Activated effector memory CD4-positive, alpha-beta T cell treated with Interleukin-2 at 50 U/mL for 16 hours (primary cell): ENCODE measurements around the gene CFAP43.
"Not testable (repeated sequence)": the region's sequence is repeated elsewhere in the genome, so short reads cannot be mapped to it uniquely, and the experiment has no call there.

ENCODE experiments used
- DNase-seq: peaks from one replicate; pipeline ENCODE4 v3.0.0-alpha.2; 2020

Gene CFAP43

DNA sequence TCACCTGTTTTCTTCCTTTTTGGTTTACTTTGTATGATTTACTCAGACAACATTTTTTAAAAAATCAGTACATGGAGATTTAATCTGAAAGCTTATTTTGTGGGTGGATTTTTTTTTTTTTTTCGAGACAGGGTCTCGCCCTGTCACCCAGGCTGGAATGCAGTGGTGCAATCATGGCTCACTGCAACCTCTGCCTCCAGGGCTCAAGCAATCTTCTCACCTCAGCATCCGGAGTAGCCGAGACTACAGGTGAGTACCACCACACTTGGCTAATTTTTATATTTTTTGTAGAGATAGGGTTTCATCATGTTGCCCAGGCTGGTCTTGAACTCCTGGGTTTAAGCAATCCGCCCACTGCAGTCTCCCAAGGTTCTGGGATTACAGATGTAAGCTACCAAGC lies 25.1 kb upstream of the CFAP43 start:
- DNase-seq = no peak

DNA sequence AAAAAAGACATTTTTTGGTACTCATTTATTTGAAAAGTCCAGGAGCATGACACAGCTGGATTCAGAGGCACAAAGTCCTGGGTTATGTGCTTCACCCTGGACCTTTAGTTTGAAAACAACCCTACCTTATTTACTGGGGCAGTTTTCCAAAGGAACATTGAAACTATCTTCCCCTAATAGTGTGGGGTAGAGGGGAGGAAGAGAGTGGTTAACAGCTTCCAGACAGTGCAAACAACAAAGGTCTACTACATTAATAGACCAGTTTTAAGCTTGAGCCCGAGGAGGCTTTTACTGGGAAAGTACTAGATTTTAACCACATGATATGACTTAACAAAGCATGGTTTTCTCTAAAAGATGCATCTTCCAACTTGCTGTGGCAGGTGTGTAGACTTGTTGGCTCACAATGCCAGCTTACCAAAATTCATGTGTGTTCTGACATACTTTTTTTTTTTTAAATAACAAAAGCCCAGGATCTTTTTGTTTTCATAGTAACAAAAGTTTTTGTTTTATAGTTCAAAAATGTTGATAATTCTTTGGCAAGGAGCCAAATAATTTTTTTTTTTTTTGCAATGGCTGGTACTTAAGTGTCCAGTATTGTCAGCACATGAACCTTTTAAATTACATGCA lies 24.3 kb upstream of the CFAP43 start:
- no peak for DNase-seq

DNA sequence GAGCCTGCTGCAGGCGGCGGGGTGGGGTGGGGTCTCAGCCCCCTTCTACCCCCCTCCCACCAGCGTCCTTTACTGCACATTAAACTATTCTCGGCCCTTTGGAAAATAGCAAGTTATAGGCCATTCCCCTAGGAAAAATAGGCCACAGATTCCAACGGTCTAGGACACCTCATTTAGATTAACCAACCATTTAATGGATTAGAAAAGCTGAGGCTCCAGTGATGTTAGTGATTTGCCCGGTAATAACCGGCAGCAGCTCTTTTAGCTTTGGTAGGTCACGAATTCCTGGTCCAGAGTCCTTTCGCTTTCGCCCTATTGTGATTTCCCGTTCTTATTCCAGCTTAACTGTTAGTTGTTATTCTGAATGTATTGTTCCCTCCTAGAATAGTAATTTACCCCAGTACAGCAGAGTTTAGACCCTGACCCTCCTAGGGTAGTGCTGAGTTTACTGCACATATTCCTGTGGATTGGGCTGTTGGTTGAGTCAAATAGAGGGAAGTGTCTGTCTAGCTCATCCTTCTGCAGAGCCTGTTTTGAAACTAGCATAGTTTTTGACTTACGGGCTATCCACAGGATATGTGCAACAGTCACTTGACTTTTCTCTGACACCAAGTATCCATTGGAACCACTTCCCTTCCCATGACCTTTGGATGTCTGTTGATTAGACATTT lies 23.3 kb upstream of the CFAP43 start:
- DNase-seq = no peak

DNA sequence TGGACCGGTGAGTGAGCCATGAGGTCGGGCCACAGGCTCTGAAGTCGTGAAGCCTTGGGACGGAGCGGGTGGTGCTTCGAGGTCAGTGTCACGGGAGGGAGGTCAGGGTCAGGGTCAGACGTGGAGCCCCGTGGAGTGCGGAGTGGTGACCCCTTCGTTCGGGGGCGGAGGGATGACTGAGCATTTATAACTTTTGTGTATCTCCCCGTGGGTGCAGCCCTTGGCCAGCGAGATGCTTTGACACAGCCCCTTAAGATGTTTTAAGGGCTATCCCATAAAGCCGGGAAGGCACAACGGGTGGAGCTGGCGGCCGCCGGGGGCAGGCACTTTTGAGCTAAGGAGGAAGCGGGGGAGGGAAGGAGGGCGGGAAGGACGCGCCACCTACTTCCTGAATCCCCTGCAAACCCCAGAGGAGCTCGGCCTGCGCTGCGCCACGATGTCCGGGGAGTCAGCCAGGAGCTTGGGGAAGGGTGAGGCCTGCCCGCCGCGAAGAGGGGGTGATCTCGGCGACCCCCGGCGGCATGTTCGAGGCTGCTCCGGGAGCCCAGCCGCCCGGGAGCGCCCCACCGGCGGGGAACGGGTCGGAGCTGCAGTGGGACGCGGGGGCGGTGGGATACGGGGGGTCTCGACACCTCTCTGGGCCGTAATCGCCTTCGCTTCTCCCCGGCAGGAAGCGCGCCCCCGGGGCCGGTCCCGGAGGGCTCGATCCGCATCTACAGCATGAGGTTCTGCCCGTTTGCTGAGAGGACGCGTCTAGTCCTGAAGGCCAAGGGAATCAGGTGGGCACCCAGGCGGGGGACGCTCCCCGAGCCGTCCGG lies 22.5 kb upstream of the CFAP43 start, which contains the start of gene GSTO1:
Gene GSTO1, plus strand, starts transcription at position 400 of the 818 bp plus-strand sequence. Its CDS starts 37 bp downstream, at position 437.
- peak; percentile 38 for DNase-seq

DNA sequence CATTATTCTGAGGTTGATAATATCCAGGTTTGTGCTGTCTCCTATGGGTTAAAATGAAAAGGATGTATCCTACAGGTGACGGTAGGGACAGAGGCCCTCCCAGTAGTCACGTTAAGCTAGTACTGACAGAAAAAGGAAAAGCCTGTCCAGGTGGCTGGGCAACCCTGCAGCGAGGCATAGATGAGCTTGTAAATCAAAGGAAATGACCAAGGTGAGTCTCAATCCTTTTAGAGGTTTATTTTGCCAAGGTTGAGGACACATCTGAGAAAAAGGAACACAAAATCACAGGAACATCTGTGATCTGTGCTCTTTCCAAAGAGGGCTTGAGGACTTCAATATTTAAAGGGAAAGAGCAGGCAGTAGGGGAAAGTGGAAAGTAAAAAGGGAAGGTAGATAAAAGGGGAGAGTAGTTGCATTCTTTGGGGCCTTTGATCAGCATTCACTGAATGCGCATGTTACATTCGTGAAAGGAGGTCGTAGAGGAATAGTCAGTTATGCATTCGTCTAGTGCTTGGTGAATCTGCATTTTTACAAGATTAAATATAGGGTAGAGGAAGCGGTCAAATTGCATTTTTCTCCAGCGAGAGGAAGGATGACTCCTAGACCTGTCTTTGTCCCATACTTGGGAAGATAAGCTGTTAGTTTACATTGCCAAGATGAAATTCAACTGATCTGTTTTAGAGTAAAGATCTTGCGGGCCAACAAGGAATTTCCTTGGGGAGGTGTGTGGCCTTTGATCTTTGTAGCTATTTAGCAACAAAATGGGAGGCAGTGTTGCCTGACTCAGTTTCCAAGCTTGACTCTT lies 21.6 kb upstream of the CFAP43 start:
- no peak for DNase-seq

DNA sequence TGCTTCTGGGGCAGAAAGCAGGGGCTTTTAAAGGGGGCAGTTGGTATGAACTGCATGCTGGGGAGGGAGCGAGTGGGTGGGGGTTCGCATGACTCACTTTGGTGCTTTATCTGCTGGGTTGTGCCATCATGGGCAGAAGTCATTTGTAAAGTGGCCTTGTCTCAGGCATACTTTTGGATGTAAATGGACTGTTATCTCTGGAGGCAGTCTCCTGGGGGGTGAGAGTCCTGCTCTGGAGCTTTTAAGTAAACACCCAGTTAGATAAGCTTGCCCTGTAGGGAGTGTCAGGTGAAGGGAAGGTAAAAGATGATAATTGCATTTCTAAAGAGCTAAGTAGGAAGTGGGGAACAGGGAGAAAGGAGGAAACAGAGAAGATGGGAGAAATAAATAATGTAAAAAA lies 20.9 kb upstream of the CFAP43 start:
- no peak for DNase-seq

DNA sequence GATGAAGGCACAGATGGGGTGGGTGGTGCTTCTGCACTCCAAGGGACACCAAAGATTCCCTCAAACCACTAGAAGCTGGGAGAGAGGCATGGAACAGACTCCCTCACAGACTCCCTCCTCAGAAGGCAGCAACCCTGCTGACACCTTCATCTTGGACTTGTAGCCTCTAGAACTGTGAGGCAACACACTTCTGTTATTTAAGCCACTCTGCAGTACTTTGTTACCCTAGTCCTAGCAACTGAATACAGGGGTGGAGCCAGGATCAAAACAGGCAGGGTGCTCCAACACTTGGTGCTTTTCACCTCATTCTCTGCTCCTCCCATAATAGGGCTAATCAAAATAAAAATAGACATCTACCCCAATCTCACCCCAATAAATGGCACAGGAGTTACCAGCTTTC lies 20.2 kb upstream of the CFAP43 start:
- no peak for DNase-seq

DNA sequence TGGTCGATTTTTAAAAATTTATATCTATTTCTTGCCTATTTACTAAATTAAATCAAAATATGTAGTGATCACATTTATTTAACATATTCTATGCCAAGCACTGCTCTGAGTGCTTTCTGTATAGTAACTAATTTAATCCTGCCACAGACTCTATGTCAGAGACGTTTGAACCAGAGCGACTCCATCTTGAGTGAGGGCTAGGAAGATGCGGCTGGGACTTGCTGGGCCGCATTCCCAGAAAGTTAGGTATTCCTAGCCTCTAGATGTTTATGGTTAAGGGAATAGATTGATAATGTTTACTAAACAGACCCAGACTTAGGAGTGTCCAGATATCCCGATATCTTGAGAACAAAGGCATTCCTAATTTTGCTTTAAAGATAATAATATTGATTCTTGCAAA lies 19.3 kb upstream of the CFAP43 start:
- no peak for DNase-seq

DNA sequence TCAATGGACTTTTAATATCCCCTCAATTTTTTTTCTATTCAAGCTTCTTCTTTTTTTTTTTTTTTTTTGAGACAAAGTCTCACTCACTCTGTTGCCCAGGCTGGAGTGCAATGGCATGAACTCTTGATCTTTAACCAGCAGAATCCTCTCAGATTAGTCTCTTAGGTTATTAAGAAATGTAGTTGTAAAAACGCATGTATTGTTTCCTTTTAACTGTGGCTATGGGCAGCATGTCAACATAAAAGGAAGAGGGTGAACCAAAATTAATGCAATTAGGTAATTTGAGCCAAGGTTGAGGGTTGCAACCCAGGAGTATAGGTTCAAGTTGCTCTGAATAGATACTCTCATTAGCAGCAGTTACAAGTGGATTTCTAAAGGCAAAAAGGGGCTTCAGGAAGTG lies 18.2 kb upstream of the CFAP43 start:
- DNase-seq = no peak

DNA sequence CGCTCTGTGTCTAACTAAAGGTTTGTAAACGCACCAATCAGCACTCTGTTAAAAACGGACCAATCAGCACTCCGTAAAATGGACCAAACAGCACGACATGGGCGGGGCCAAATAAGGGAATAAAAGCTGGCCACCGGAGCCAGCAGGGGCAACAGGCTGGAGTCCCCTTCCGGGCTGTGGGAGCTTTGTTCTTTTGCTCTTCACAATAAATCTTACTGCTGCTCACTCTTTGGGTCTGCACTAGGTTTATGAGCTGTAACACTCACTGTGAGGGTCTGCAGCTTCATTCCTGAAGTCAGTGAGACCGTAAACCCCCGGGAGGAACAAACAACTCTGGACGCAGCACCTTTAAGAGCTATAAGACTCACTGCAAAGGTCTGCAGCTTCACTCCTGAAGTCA lies 16.8 kb upstream of the CFAP43 start:
- not testable (repeated sequence) for DNase-seq

DNA sequence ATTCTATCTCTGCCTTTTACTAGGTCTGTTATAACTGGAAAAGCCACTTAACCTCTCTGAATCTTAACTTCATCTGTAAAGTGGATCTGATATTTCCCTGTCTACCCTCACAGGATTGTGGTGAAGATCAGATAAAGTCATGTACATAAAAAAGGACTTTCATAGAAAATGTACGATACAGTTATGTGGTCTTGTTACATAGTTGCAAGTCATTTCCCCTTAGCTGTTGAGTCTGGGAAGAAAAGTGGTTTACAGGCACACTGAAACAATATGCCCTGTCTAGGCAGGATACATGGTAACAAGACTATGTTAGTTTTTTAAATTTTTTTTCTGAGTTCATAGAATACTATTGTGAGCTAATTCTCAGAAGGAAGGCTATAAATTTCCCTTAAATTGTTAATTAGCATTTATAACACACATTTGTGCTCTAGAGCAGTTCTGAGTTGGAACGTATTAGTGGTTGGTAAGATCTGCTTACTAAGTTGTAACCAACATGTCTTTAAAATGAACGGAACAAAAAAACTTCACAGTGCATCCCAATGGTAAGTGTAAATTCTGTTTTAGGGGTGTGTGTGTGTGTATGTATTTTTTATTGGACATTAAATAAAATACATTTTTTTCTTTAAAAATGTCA lies 15.5 kb upstream of the CFAP43 start:
- no peak for DNase-seq

DNA sequence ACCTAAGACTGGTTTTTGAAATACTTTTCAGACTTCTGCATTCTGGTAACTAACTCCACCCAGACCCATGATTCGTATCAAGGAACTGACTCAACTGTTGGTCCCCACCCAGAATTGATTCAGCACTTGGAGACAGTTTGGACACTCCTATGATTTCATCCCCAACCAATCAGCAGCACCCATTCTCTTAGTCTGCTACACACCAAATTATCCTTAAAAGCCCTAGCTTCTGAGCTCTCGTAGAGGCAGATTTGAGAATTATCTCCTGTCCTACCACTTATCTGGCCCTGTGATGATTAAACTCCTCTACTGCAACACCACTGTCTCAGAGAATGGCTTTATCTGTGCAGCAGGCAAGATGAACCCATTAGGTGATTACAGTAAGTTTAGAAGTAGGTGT lies 14.8 kb upstream of the CFAP43 start:
- no peak for DNase-seq

DNA sequence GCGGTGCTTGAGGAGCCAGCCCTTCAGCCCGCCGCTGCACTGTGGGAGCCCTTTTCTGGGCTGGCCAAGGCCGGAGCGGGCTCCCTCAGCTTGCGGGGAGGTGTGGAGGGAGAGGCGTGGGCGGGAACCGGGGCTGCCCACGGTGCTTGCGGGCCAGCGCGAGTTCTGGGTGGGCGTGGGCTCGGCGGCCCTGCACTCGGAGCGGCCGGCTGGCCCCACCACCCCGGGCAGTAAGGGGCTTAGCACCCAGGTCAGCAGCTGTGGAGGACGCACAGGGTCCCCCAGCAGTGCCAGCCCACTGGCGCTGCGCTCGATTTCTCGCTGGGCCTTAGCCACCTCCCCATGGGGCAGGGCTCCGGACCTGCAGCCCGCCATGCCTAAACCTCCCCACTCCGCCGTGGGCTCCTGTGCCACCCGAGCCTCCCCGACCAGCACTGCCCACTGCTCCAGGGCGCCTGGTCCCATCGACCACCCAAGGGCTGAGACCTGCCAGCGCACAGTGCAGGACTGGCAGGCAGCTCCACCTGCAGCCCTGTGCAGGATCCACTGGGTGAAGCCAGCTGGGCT lies 13.0 kb upstream of the CFAP43 start:
- DNase-seq = no peak

DNA sequence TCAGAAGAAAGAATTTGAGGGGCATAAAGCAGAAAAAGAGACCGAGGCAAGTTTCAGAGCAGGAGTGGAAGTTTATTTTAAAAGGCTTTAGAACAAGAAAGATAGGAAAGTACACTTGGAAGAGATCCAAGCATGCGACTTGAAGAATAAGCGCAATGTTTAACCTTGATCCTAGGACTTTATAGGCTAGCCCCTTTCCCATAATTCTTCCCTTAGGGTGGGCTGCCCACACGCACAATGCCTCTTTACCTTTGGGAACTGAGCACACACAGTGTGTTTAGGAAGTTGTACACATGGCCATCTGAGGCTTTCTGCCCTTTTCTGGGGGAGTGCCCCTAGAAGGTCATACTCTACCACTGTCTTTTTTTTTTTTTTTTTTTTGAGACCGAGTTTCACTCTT lies 11.3 kb upstream of the CFAP43 start:
- DNase-seq = no peak

DNA sequence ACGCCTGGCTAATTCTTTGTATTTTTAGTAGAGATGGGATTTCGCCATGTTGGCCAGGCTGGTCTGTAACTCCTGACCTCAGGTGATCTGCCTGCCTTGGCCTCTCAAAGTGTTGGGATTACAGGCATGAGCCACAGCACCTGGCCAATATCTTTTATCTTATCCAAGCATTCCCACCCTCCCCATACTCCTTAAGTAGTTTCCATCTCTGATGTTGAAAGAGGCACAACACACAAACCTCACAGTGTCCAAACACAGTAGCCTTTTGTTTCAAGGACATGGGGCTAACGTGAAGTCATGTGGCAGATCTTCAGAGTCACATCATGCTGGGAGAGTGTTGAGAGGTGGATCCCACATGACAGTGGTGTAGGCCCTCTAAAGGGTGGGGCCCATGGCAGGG lies 10.8 kb upstream of the CFAP43 start:
- not testable (repeated sequence) for DNase-seq

DNA sequence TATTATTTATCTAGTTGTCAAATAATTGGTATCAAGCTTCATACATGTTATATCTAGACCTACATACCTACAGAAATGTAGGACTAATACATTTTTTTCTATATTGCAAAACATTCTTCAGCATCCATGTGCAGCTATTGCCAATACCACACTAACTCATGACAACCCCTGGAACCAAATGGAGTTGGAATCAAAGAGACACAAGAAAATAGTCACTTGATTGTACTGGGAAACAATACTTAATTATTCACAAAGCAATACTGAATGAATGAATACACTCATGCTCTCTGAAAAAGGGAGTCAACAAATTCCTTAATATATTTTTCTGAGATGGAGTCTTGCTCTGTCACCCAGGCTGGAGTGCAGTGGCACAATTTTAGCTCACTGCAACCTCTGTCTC lies 10.4 kb upstream of the CFAP43 start:
- DNase-seq = no peak

DNA sequence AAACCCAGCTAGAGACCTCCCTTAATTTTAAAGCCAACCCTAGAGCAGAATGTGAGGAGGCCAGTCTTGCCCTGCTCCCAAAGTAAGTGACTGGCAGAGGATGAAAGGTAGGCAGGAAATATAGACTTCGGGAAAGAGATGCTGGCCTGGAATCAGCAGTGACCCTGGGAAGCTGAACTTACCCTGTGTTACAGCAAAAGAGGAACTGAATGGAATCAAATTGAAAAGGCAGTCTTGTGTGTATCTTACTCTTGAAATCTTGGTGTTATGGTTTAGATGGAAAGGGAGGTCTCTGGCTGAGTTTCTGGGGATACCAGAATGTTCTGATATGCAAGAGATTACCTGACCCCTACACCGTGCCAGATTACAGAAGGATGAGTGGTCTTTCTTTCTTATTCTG lies 7.9 kb upstream of the CFAP43 start:
- no peak for DNase-seq

DNA sequence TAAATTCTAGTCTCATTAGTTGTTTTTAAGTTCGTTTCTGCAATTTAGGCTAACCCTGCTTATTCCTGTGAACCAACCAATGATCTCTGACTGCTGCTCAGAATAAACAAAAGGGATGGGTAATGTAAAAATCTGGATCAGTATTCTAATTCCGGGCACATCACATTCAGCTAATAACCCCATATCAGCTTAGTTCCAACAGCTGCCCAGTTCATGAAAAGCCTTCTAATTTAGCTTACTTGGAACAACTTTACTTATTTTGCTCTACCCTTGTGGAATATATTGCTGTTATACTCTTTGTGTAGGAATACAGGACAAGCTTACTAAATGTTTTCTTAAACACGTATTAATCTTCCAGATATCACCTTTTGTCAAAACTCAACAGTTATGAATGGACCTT lies 3.6 kb upstream of the CFAP43 start:
- DNase-seq = no peak

DNA sequence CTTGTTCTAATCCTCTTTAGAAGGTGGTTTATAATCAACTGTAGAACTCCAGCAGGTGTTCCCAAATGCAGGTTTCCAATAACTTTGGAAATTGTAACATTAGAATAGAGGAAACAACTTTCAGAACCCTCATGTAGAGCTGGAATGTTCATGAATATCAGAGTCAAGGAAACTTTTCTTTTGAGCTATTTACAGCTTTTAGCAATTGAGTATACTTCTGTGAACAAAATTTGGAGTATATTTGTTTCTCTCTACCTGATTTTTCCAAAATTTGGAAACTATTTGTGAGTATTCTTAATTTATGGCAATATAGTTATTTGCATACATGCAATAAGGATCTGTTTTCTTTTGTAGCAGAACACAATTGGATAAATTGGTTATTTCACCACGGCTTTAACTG lies 2.8 kb upstream of the CFAP43 start:
- DNase-seq = no peak

DNA sequence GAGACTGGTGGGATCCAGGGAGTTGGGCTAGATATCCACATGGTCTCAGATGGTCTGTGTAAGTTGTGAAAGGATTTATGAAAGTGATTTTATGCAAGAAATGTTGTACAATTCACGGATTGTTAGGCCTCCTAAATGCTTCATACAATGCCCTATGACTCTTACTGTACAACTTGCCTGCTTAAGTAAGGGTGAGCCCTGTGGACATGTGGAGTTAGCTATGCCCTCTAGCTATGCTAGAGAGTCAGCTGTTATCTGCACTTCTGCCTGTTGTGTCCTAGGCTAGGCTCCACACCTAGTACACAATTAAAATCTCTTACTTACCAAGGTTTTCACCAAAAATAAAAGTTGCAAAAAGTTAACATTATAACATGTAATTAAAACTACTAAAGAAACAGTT lies 1.7 kb upstream of the CFAP43 start:
- no peak for DNase-seq

DNA sequence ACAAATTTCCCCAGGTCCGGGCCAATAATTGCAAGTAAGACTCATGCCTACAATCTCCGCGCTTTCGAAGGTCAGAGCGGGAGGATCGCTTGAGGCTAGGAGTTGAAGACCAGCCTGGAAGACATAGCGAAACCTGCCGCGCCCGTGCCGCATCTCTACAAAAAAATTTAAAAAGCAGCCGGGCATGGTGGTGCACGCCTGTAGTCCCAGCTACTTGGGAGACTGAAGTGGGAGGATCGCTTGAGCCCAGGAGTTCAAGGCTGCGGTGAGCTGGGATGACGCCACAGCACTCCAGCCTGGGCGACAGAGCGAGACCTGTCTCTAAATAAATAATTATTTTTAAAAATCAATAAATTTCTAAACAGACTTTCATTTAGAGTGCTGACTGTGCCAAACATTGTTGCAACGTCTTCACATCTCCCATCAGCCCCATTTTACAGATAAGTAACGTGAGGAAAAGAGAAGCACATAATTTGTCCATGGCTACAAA lies 494 bp upstream of the CFAP43 start:
- DNase-seq = no peak

DNA sequence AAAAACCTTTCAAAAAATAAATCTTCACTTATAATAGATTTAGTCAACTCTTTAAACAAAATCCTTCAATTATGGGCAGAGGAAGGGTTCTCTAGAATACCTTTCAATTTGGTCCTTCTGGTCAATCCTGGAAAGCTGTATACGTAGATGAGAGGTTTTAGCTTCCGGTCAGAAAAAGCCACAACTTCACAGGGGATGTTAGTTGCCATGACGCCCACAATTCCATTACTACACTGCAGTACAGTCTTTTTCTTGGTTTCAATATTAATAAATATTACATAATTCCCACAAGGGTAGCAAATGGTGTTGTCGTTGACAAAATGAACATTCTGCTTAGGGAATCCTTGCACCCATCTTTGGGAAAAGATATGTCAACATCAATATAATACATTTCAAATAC lies 1.7 kb downstream of the CFAP43 start:
- no peak for DNase-seq
